Measurements from ENCODE around the gene SLC25A26. TPM values are rescaled to one million over a fixed set of nuclear protein-coding genes. Genes with fewer than 3 reads are reported as not detected.

Gene SLC25A26
- total RNA-seq, 1 experiment from 2014 or later = 23.8 TPM

GRCh38 chr3:66409771-66410754 is 189.3 kb downstream of the SLC25A26 start:
- CTCF ChIA-PET = interaction anchor here (1.9 kb wide), 1 partner anchor 406 kb away, joined by 6 read pairs; no protein-coding TSS in a partner anchor
- Histone ChIP-seq H3K36me3 (ENCODE audit: control insufficient read depth in 1 of 2, insufficient read depth in 2 of 2, low read length in 2 of 2) (no peaks in the 10 kb centered on the region), H3K9me3 (ENCODE audit: control insufficient read depth in 1 of 2, insufficient read depth in 1 of 2, low read depth in 1 of 2, low read length in 2 of 2) (no peaks in the 10 kb centered on the region)

More at GRCh38 chr3:66409771-66410754, 189.3 kb downstream of the SLC25A26 start:
- no TSS peak for BruUV-seq (replicated peaks)
- ATAC-seq (no peak), DNase-seq (ENCODE audit: low read depth, low spot score) (no peak)
- Histone ChIP-seq H3K9me2 (ENCODE audit: insufficient read depth) (no peaks in the 10 kb centered on the region), H3K27me3 (ENCODE audit: insufficient read depth, low read length) (no peaks in the 10 kb centered on the region), H3K79me2 (ENCODE audit: insufficient read depth, low read length) (no peaks in the 10 kb centered on the region), H3K9ac (ENCODE audit: low read length) (no peak overlapping the region), H3K27ac (ENCODE audit: low read depth, low read length) (no peak overlapping the region), H2AFZ (ENCODE audit: low read depth, low read length, poor library complexity, severe bottlenecking) (no peak overlapping the region), H3K4me3 (replicated peaks in 1 of 2; ENCODE audit: low read depth in 1 of 2, low read length in 2 of 2) (no peak overlapping the region), H3K4me2 (ENCODE audit: low read length) (no peak overlapping the region), H3K4me1 (ENCODE audit: control insufficient read depth in 1 of 2, insufficient read depth in 2 of 2, low read length in 2 of 2) (no peaks in the 10 kb centered on the region), H4K20me1 (ENCODE audit: insufficient read depth) (no peaks in the 10 kb centered on the region)
- POLR2A ChIA-PET = no interaction called here
- no peak for TF ChIP-seq REST (IDR thresholded peaks at IDR 0.05; ENCODE audit: low read depth)
- TF ChIP-seq EZH2phosphoT487 (IDR thresholded peaks at IDR 0.05; ENCODE audit: borderline replicate concordance) = no peak
- no peak for TF ChIP-seq FOSL1 (IDR thresholded peaks at IDR 0.05; ENCODE audit: low read depth)
- TF ChIP-seq, protein P1, sequence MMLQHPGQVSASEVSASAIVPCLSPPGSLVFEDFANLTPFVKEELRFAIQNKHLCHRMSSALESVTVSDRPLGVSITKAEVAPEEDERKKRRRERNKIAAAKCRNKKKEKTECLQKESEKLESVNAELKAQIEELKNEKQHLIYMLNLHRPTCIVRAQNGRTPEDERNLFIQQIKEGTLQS (IDR thresholded peaks at IDR 0.05) = no peak
- intact Hi-C loops (cut with micrococcal nuclease) = no loop called here
- RAD21 ChIA-PET (ENCODE audit: low non-redundant PET in 1 of 2, low total read pairs in 2 of 2, uncharacterized antibody in 2 of 2, unreplicated experiment in 2 of 2) = no interaction called here

All from HCT116 (cell line).